COLO829 (cell line): ENCODE measurements around the gene CHMP4B.

Experiments
- DNase-seq: peaks from one replicate; pipeline ENCODE4 v3.0.0; 2012; ENCODE audit warnings: low spot score

Gene CHMP4B, protein sequence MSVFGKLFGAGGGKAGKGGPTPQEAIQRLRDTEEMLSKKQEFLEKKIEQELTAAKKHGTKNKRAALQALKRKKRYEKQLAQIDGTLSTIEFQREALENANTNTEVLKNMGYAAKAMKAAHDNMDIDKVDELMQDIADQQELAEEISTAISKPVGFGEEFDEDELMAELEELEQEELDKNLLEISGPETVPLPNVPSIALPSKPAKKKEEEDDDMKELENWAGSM

DNA sequence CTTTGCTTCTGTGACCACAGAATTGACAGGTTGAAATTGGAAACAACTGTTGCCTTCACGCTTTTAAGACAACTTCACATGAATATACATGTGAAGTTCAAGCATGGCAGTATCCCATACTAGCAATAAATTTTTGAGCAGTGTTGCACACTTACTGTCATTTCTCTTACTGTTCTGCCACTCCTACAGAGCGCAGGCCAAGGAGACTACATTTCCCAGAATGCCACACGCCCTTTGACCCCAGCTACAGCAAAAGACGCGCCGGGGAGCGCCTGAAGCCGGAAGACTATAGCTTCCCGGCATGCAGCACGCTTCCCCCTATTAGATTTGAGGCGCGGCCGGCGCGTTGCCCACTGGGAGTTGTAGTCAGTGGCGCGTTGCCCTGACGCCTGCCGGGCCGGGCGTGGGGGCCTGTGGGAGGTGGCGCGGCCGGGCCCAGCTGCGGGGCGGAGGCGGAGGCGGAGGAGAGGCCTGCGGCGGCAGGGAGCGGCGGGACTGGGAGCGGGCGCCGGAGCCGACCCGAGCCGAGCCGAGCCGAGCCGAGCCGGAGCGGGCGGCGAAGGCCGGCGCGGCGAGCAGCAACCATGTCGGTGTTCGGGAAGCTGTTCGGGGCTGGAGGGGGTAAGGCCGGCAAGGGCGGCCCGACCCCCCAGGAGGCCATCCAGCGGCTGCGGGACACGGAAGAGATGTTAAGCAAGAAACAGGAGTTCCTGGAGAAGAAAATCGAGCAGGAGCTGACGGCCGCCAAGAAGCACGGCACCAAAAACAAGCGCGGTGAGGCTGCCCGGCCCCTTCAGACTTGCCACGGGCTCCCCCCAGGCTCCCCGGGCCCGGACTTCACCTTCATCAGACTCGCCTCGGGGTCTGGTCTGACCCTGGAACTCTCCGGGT, at the start of gene CHMP4B:
Gene CHMP4B (plus strand): TSS at position 464 of the 891 bp plus-strand sequence. CDS start 121 bp downstream, at position 585.
- peak; percentile 99 for DNase-seq

GRCh38 chr20:33761698-33762250, 49.4 kb upstream of the CHMP4B start:
- no peak for DNase-seq

DNA sequence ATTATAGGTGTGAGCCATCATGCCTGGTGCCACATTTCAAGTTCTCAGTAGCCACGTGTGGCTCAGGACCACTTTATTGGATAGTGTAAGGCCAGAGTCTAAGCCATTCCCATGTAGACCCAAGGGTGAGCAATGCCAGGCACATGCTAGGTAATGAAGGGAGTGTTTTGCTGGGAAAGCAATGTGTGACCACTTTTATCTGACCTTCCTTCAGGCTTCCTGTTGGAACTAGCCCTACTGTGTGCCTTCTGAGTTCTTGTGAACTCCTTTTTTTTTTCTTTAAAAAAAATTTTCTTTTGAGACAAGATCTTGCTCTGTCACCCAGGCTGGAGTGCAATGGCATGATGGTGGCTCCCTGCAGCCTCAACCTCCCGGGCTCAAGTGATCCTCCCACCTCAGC, 46.0 kb upstream of the CHMP4B start:
- DNase-seq, result no peak

DNA sequence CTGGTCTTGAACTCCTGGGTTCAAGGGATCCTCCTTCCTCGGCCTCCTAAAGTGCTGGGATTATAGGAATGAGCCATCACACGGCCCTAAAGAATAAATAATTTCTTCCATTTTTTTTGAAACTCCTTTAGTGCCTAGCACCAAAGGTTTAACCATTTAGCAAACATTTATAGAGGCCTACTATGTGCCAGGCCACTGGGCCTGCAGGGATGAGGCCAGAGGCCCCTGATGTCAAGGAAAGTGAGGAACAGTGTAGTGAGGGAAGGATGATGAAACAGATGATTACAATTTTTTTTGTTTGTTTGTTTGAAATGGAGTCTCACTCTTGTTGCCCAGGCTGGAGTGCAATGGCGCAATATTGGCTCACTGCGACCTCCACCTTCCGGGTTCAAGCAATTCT, 45.6 kb upstream of the CHMP4B start:
- no peak for DNase-seq

- DNase-seq, result no peak
Observed at GRCh38 chr20:33766686-33767085, 44.5 kb upstream of the CHMP4B start.

DNA sequence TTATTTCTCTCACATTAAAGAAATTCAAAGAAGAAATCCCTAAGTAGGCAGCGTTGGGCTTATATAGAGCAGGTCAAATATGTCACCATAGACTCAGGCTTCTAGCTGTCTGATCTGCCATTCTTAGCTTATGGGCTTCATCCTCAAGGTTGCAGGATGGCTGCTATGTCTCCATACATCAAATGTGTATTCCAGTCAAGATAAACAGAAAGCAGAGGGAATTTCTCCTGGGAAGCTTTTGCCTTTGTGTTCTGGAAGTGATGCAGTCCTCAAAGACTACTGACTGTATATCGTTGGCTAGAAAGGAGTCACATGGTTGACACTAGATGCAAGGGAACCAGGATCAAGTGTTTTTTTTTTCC, 43.4 kb upstream of the CHMP4B start:
- no peak for DNase-seq

- no peak for DNase-seq
Observed at GRCh38 chr20:33769043-33769442, 42.1 kb upstream of the CHMP4B start.

DNA sequence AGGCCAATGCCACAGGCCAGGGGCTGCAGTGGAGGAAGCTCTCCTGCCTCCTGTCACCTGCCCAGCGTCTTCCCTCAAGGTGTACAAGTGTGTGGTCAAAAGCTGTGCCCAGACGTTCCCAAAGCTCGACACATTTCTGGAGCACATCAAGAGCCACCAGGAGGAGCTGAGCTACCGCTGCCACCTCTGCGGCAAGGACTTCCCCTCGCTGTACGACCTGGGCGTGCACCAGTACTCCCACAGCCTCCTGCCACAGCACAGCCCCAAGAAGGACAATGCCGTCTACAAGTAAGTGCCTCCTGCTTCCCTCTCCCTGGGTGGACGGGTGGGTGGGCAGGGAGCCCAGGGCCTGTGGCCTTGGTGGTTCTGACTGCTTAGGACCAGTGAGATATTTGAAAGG, 41.1 kb upstream of the CHMP4B start:
- no peak for DNase-seq

DNA sequence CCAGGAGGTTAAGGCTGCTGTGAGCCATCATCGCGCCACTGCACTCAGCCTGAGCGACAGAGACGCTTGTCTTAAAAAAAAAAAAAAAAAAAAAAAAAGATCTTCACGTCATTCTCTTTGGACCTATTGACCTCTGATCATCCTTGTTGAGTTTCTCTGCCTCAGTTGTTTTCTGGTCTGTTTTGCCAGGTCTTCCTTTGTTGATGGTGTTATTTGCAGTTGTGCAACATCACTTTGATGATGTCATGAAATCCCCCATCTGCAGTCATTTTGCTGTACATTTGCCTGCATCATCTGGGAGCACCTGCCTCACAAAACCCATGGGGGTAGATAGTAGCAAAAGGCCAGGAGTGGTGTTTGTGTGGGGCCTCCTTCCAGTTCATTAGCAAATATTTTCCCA, 39.2 kb upstream of the CHMP4B start:
- DNase-seq, result no peak

GRCh38 chr20:33772439-33772838, 38.7 kb upstream of the CHMP4B start:
- DNase-seq, result no peak

- no peak for DNase-seq
Observed at GRCh38 chr20:33773412-33774089, 37.6 kb upstream of the CHMP4B start.

- no peak for DNase-seq
Observed at GRCh38 chr20:33777816-33778215, 33.3 kb upstream of the CHMP4B start.

DNA sequence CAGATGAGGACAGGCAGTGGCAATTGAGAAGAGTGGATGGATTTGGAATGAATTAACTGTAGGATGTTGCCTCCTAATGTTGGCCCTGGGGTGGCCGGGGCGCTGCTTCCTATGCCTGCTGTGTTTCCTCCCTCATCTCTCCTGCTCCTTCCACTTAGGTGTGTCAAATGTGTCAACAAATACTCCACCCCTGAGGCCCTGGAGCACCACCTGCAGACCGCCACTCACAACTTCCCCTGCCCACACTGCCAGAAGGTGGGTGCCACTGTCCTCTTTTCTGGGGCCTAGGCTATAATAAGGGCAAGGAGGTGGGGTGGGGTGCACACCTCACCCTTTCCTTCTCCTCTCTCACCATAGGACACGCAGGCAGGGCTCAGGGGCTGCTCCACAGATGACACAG, 30.0 kb upstream of the CHMP4B start:
- no peak for DNase-seq

- no peak for DNase-seq
Observed at GRCh38 chr20:33781945-33782344, 29.2 kb upstream of the CHMP4B start.

DNA sequence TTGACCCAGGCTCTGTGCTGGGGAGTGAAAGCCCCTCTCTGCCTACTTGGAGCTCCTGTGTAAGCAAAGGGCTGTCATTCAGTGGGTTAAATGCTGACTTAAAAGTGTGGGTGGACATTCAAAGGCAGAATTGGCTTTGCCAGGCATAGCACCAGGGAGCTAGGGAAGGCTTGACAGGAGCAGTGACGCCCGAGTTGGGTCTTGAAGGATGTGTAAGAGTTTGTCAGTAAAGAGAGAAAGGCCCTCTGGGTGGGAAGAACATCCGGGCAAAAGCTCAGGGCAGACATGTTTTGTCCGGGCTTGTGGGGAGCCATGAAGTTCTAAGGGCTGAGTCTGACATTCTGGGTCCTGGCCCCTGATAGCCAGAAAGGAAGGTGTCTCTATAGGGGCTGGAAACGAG, 27.9 kb upstream of the CHMP4B start:
- no peak for DNase-seq

DNA sequence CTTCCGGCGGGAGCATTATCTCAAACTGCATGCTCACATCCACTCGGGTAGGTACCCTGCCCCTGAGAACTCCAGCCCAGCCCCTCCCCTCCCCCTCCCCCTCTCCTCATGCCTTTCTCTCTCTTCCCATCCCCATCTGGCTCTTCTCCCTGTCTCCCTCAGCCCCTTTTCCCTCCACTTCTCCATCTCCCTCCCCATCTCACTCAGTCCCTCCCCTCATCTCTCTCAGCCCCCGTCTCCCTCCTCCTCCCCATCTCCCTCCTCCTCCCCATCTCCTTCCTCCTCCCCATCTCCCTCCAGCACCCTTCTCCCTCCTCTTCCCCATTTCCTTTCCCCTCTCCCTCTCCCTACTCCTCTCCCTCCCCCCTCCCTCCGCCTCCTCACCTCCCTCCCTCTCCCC, 27.3 kb upstream of the CHMP4B start:
- no peak for DNase-seq

DNA sequence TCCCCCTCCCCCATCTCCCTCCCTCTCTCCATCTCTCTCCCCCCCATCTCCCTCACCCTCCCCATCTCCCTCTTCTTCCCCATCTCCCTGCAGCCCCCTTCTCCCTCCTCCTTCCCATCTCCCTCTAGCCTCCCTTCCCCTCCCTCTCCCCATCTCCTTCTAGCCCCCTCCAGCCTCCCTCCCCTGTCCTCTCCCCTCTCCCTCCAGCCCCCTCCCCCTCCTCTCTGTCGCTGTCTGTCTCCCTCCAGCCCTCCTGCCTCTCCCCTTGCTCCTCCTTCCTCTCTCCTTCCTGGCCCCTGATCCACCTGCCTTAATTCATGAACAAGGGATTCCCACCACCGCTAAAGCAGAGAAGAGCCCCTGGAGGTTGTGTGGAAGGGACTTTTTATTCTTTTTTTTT, 26.9 kb upstream of the CHMP4B start:
- no peak for DNase-seq

- DNase-seq, result no peak
Observed at GRCh38 chr20:33785503-33785902, 25.6 kb upstream of the CHMP4B start.

- no peak for DNase-seq
Observed at GRCh38 chr20:33787253-33787891, 23.8 kb upstream of the CHMP4B start.

- no peak for DNase-seq
Observed at GRCh38 chr20:33788351-33789049, 22.6 kb upstream of the CHMP4B start.

GRCh38 chr20:33789109-33789857, 21.9 kb upstream of the CHMP4B start:
- DNase-seq, result no peak
